ENCODE data around the gene STARD9.

GRCh38 chr15:42707873-42708544 is 132.6 kb downstream of the STARD9 start:
- TF ChIP-seq CTCF (conservative IDR thresholded peaks at IDR 0.05) (no peak), EZH2 (IDR thresholded peaks at IDR 0.05; ENCODE audit: low read depth) (no peak)

Measured in PC-9 (cell line).